PFSK-1 (cell line): ENCODE data around the gene CHRNA1.

ENCODE experiments used
- FOXP2 ChIP-seq: optimal IDR thresholded peaks from 2 replicates; pipeline ENCODE3; 2011; ENCODE audit warnings: borderline replicate concordance, control low read depth, inconsistent platforms; ENCODE audit not compliant: insufficient read depth; ENCODE audit errors: extremely low read length, extremely low read depth
- POLR2AphosphoS5 ChIP-seq: IDR thresholded peaks from 2 replicates; pipeline ENCODE4 v1.6.1; 2012; ENCODE audit warnings: low read depth, mild to moderate bottlenecking, control low read depth, low read length, moderate library complexity
- SIN3A ChIP-seq: IDR thresholded peaks from 2 replicates; pipeline ENCODE4 v1.6.1; 2012; ENCODE audit warnings: mild to moderate bottlenecking, low read length, moderate library complexity, borderline replicate concordance; ENCODE audit not compliant: insufficient read depth
- TAF1 ChIP-seq: IDR thresholded peaks from 2 replicates; pipeline ENCODE4 v1.6.1; 2012; ENCODE audit warnings: low read length, control low read depth, borderline replicate concordance; ENCODE audit not compliant: insufficient read depth
- TF ChIP-seq, protein P1 (sequence below), 2 experiments: IDR thresholded peaks; 2 replicates each; pipeline versions ENCODE4 v1.6.1 to v1.8.0; 2011 to 2012; ENCODE audit warnings: low read depth in 2 of 2, low read length in 2 of 2, control low read depth in 1 of 2, inconsistent platforms in 1 of 2, mild to moderate bottlenecking in 1 of 2, moderate library complexity in 1 of 2; ENCODE audit not compliant: insufficient read depth in 1 of 2

CHRNA1 gene

GRCh38 chr2:174704061-174704460 is 60.2 kb downstream of the CHRNA1 start:
- TF ChIP-seq FOXP2 (no peak), POLR2AphosphoS5 (no peak), SIN3A (no peak)

DNA sequence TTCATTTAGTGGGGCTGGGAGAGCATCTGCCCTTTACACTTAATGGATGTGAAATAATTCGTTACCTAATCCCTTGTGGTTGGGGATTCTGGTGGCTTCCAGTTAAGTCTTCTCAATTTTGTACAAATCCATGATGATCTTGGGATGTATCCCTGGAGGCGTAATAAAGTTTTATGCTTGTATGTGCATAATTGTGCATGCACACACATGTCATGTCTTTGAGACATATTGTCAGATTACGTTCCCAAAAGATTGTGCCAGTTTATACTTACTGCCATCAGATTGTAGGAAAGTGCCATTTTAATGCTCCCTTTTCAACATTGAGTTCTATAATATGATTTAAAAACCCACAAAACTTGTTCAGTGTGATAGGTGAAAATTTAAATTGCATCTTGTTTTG is 60.8 kb downstream of the CHRNA1 start:
- TF ChIP-seq SIN3A (no peak), POLR2AphosphoS5 (no peak), TAF1 (no peak), FOXP2 (no peak)
- TF ChIP-seq, protein P1, sequence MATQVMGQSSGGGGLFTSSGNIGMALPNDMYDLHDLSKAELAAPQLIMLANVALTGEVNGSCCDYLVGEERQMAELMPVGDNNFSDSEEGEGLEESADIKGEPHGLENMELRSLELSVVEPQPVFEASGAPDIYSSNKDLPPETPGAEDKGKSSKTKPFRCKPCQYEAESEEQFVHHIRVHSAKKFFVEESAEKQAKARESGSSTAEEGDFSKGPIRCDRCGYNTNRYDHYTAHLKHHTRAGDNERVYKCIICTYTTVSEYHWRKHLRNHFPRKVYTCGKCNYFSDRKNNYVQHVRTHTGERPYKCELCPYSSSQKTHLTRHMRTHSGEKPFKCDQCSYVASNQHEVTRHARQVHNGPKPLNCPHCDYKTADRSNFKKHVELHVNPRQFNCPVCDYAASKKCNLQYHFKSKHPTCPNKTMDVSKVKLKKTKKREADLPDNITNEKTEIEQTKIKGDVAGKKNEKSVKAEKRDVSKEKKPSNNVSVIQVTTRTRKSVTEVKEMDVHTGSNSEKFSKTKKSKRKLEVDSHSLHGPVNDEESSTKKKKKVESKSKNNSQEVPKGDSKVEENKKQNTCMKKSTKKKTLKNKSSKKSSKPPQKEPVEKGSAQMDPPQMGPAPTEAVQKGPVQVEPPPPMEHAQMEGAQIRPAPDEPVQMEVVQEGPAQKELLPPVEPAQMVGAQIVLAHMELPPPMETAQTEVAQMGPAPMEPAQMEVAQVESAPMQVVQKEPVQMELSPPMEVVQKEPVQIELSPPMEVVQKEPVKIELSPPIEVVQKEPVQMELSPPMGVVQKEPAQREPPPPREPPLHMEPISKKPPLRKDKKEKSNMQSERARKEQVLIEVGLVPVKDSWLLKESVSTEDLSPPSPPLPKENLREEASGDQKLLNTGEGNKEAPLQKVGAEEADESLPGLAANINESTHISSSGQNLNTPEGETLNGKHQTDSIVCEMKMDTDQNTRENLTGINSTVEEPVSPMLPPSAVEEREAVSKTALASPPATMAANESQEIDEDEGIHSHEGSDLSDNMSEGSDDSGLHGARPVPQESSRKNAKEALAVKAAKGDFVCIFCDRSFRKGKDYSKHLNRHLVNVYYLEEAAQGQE (IDR thresholded peaks at IDR 0.05; ENCODE audit: insufficient read depth in 1 of 2, low read depth in 2 of 2, low read length in 2 of 2) = no peak

- no peak for TF ChIP-seq TAF1
Observed at GRCh38 chr2:174702541-174702940, 61.7 kb downstream of the CHRNA1 start.

- TF ChIP-seq POLR2AphosphoS5 (no peak), SIN3A (no peak), TAF1 (no peak), FOXP2 (no peak)
- TF ChIP-seq, protein P1 (IDR thresholded peaks at IDR 0.05; ENCODE audit: insufficient read depth in 1 of 2, low read depth in 2 of 2, low read length in 2 of 2) = no peak
Observed at GRCh38 chr2:174699993-174700766, 64.1 kb downstream of the CHRNA1 start.
